Stimulated activated CD4-positive, alpha-beta T cell treated with anti-CD3 and anti-CD28 coated beads, Interleukin-12 subunit alpha, Interleukin-12 subunit beta, amount 100 ng/mL, for 4 hours (primary cell): Measurements from ENCODE around the gene NLGN3.

Experiments
- DNase-seq: peaks from one replicate; pipeline ENCODE4 v3.0.0-alpha.2; 2020

The NLGN3 gene

GRCh38 chrX:71144651-71145050 lies at the start of gene NLGN3:
TSS of gene NLGN3 (plus strand) at chrX:71144841. CDS start at chrX:71147750, 2,909 bp downstream.
- no peak for DNase-seq

GRCh38 chrX:71095033-71095432 lies 49.6 kb upstream of the NLGN3 start:
- no peak for DNase-seq

GRCh38 chrX:71095555-71095980 lies 49.1 kb upstream of the NLGN3 start, which contains the start of gene FOXO4:
TSS of gene FOXO4 (plus strand) at chrX:71095851. CDS start at chrX:71096529, 678 bp downstream.
- peak; percentile 80 for DNase-seq

- no peak for DNase-seq
These were observed 48.5 kb upstream of the NLGN3 start for GRCh38 chrX:71095981-71096759.

- no peak for DNase-seq
These were observed 47.9 kb upstream of the NLGN3 start for GRCh38 chrX:71096760-71097032.

- DNase-seq = peak; percentile 72
These were observed 46.3 kb upstream of the NLGN3 start for GRCh38 chrX:71098302-71098701.

GRCh38 chrX:71098951-71099506 lies 45.6 kb upstream of the NLGN3 start:
- no peak for DNase-seq

- DNase-seq = no peak
These were observed 44.9 kb upstream of the NLGN3 start for GRCh38 chrX:71099736-71100135.

GRCh38 chrX:71100581-71101505 lies 43.8 kb upstream of the NLGN3 start:
- DNase-seq = no peak

- DNase-seq = no peak
These were observed 42.3 kb upstream of the NLGN3 start for GRCh38 chrX:71102292-71102691.

- DNase-seq = peak; percentile 39
These were observed 41.3 kb upstream of the NLGN3 start for GRCh38 chrX:71103110-71103983.

GRCh38 chrX:71105628-71106027 lies 39.0 kb upstream of the NLGN3 start:
- no peak for DNase-seq

- DNase-seq = no peak
These were observed 38.2 kb upstream of the NLGN3 start, which contains the start of gene CXorf65 for GRCh38 chrX:71106427-71106826. TSS of gene CXorf65 (minus strand) at chrX:71106740. CDS start at chrX:71106556, 184 bp downstream.

- no peak for DNase-seq
These were observed 37.4 kb upstream of the NLGN3 start for GRCh38 chrX:71107245-71107644.

- no peak for DNase-seq
These were observed 36.8 kb upstream of the NLGN3 start for GRCh38 chrX:71107762-71108360.

- DNase-seq = no peak
These were observed 35.6 kb upstream of the NLGN3 start for GRCh38 chrX:71109051-71109450.

GRCh38 chrX:71111141-71111843 lies 33.3 kb upstream of the NLGN3 start, which contains the start of gene IL2RG:
TSS of gene IL2RG (minus strand) at chrX:71111577. CDS start at chrX:71111539, 38 bp downstream.
- peak; percentile 45 for DNase-seq

- DNase-seq = no peak
These were observed 32.7 kb upstream of the NLGN3 start for GRCh38 chrX:71111921-71112431.

- DNase-seq = no peak
These were observed 27.3 kb upstream of the NLGN3 start for GRCh38 chrX:71117358-71117757.

GRCh38 chrX:71118032-71118984 lies 26.3 kb upstream of the NLGN3 start, which contains the start of gene MED12:
TSS of gene MED12 (plus strand) at chrX:71118596. CDS start at chrX:71118755, 159 bp downstream.
- peak; percentile 76 for DNase-seq
